SU-DHL-6 (cell line): ENCODE results near the gene COX10.
"Not testable (repeated sequence)": the region's sequence is repeated elsewhere in the genome, so short reads cannot be mapped to it uniquely, and the experiment has no call there.

Experiments used
- CTCF ChIP-seq: fragments of 200-600 bp; sonication (generic); IDR thresholded peaks from one replicate; pipeline ENCODE4 v1.5.1; 2017; ENCODE audit warnings: antibody characterized with exemption, mild to moderate bottlenecking, low read length, moderate library complexity; ENCODE audit not compliant: insufficient read depth, poor library complexity, severe bottlenecking
- EZH2phosphoT487 ChIP-seq: fragments of 200-600 bp; sonication (generic), shearing (Covaris generic); conservative IDR thresholded peaks from 2 replicates; pipeline ENCODE4 v1.6.1; 2018; ENCODE audit warnings: mild to moderate bottlenecking, antibody characterized with exemption, low read length, moderate library complexity, mixed read lengths

GRCh38 chr17:14236762-14237161 lies 167.5 kb downstream of the COX10 start, which contains the start of gene CDRT15:
- TF ChIP-seq CTCF, EZH2phosphoT487: not testable (repeated sequence)
